Measurements from ENCODE around the gene CRKL.

CRKL gene

GRCh38 chr22:20994128-20994901 is 77.1 kb downstream of the CRKL start:
- H3K27ac Mint-ChIP-seq, result no peak overlapping the region
- H3K36me3 Mint-ChIP-seq (ENCODE audit: low read depth), result peaks cover 6% of the 10 kb centered on the region
- H3K9me3 Mint-ChIP-seq, result no peaks in the 10 kb centered on the region
- H3K27me3 Mint-ChIP-seq, result no peaks in the 10 kb centered on the region
- no peak overlapping the region for H3K4me3 Mint-ChIP-seq
- H3K4me1 Mint-ChIP-seq (ENCODE audit: low read depth), result peaks cover 4% of the 10 kb centered on the region

DNA sequence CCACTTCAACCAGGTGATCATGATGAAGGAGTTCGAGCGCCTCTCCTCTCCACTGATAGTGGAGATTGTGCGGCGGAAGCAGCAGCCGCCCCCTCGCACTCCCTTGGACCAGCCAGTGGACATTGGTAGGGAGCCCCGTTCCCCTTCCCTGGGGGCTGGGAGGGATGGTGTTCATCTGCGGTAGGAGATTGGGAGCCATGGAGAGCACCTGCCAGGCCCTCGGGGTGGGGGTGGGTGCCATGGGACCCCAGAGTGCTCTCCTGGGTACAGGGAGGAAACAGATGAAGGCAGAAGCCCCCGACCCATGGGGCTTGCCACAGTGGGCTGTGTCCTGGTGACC is 77.7 kb downstream of the CRKL start:
- Mint-ChIP-seq H3K4me3 (no peak overlapping the region), H3K27me3 (no peaks in the 10 kb centered on the region), H3K27ac (no peak overlapping the region), H3K4me1 (ENCODE audit: low read depth) (peaks cover 7% of the 10 kb centered on the region), H3K36me3 (ENCODE audit: low read depth) (peaks cover 6% of the 10 kb centered on the region), H3K9me3 (no peaks in the 10 kb centered on the region)

DNA sequence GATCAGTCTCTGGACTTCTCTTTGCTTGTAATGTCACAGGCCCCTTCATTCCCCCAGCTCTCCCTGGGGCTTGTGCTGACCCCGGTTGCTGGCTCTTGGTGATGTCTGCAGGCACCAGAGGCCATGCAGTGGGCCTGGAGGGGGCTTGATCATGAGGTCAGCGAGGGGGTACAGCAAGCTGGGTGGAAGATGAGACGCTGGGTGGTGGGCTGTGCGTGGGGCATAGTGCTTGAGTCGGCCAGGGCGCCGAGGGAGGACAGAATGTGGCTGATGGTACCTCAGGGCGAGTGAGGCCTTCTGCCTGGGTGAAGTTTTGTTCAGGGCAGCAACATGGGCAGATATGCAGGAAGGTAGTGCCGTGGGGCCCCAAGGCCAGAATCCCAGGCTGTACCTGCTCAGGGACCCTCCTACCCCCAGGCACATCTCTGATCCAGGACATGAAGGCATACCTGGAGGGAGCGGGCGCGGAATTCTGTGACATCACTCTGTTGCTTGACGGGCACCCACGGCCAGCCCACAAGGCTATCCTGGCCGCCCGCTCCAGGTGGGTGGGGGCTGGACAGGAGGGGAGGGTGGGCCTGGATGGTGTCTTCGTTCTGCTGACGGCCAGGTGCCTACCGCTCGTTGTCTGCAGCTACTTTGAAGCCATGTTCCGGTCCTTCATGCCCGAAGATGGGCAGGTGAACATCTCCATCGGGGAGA is 78.3 kb downstream of the CRKL start:
- peaks cover 1% of the 10 kb centered on the region for H3K36me3 Mint-ChIP-seq (ENCODE audit: low read depth)
- H3K4me1 Mint-ChIP-seq (ENCODE audit: low read depth), result peaks cover 11% of the 10 kb centered on the region
- no peak overlapping the region for H3K27ac Mint-ChIP-seq
- no peaks in the 10 kb centered on the region for H3K9me3 Mint-ChIP-seq
- H3K27me3 Mint-ChIP-seq, result no peaks in the 10 kb centered on the region
- no peak overlapping the region for H3K4me3 Mint-ChIP-seq

DNA sequence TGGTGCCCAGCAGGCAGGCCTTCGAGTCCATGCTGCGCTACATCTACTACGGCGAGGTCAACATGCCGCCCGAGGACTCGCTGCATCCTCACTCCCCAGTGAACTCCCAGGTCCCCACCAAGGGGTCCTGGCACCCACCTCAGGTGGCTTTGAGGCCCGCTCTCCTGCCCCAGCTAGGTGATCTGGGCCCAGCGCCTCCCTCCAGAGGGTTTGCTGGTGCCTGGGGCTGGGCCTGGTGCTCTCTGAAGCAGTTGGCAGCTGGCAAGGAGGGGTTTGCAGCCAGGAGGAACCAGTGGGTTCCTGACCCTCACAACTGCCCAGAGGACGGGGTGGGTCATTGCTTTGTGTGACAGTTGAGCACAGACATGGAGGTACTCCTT is 78.8 kb downstream of the CRKL start:
- H3K4me3 Mint-ChIP-seq, result no peak overlapping the region
- no peaks in the 10 kb centered on the region for H3K36me3 Mint-ChIP-seq (ENCODE audit: low read depth)
- H3K27ac Mint-ChIP-seq, result no peak overlapping the region
- no peaks in the 10 kb centered on the region for H3K27me3 Mint-ChIP-seq
- H3K4me1 Mint-ChIP-seq (ENCODE audit: low read depth), result peaks cover 14% of the 10 kb centered on the region
- no peaks in the 10 kb centered on the region for H3K9me3 Mint-ChIP-seq

DNA sequence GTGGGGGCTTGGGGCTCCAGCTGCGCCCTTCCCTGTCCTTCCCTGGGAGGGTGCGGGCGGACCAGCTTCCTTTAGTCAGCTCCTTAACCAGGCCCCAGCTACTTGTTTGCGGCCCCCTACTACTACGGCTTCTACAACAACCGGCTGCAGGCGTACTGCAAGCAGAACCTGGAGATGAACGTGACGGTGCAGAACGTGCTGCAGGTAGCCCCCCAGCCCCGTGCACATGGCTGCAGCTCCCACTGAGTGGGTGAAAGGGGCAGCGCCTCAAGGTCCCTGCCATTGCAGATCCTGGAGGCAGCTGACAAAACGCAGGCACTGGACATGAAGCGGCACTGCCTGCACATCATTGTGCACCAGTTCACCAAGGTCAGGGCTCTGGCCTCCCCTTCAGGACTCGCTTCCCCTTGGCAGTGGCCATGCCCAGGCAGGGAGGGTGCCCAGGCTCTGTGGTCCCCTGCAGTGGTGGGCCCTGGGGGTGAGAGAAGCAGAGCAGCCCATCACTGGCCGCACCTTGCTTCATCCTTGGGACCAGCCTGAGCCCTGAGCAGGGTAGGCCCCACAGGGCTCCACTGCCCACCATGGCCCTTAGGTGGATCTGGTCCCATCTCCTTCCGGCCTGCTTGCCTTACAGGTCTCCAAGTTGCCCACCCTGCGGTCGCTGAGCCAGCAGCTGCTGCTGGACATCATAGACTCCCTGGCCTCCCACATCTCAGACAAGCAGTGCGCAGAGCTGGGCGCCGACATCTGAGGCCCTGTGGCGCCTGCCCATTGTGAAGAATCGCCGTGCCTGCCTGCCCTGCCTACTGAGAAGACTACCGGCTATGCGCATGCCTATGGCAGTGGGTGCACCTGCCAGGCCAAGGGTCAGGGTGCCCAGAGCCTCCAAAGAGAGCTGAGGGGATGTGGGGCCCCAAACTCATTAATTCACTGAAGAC is 79.7 kb downstream of the CRKL start:
- peaks cover 21% of the 10 kb centered on the region for H3K4me1 Mint-ChIP-seq (ENCODE audit: low read depth)
- H3K36me3 Mint-ChIP-seq (ENCODE audit: low read depth), result peaks cover 4% of the 10 kb centered on the region
- H3K27ac Mint-ChIP-seq, result no peak overlapping the region
- H3K27me3 Mint-ChIP-seq, result no peaks in the 10 kb centered on the region
- H3K4me3 Mint-ChIP-seq, result no peak overlapping the region
- no peaks in the 10 kb centered on the region for H3K9me3 Mint-ChIP-seq

DNA sequence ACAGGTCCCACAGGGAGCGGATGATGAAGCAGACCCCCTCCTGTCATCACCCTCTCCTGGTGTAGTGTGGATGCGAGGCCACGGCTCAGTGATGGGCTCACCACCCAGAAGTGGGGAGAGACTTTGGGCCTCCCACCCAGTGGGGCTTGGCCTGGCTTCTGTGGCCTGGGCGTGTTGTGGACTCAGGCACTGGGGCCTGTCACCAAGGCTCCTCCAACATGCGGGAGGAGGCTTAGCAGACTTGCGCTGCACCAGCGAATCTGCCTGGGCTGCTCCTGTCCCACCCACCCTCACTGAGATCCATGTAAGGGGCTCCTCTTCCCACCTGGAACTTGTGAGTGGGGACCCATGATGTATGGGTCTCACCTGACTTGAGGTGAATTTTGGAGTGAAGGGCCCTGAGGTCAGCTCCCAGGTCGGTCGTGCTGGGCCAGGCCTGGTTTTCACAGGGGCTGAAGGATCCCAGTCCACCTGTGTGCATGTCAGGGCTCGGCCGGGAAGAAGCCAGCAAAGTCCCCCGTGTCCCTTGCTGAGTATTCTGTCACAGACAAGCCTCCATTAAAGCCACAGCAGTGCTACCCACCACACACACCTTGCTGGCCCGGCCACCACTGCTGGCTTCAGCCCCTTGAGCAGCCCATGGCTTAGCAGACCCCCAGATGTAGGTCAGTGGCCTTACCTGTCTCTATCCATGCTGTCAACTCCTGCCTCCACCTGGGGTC is 80.5 kb downstream of the CRKL start:
- no peak overlapping the region for H3K4me3 Mint-ChIP-seq
- H3K36me3 Mint-ChIP-seq (ENCODE audit: low read depth), result peaks cover 4% of the 10 kb centered on the region
- peaks cover 21% of the 10 kb centered on the region for H3K4me1 Mint-ChIP-seq (ENCODE audit: low read depth)
- H3K27me3 Mint-ChIP-seq, result no peaks in the 10 kb centered on the region
- H3K9me3 Mint-ChIP-seq, result no peaks in the 10 kb centered on the region
- H3K27ac Mint-ChIP-seq, result no peak overlapping the region

DNA sequence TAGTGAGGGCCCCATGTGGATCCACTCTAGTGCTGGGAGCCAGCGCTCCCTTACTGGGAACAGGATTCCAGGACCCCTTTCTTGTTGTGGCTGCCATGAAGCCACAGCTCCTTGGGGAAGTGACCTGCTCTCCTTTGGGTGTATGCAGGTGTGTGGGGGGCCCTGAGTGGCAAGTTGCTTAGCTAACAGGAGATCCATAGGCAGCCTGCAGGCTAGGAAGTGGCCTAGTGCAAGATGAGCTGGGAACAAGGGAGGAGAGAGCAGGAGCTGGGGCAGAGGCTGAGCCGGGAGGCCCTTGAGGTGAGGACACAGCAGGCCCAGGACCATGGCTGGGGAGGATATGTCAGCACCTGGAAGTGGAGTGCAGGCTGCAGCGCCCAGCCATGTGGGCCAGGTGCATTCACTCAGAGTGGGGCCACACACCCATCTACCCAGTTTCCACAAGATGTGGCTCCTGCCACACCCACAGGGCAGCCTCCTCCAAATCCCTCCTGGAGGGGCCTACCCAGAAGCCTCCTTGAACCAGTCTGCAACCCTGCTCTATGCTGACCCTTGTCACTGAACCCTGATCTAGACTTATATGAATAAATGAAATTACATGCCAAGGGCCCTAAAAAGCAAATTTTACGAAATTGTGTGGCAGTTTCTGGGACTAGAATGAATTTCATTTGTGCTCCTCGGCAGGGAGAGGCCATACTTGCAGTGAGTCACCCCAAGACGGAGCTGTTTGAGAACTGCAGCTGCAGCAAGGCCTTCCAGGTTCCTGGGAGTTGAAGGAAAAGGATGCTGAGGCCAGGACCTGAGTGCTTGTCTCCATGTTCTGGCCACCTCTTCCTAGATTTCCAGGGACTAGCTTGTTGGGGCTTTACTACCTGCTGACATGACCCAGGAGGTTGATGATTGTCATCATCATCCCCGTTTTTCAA is 81.5 kb downstream of the CRKL start:
- Mint-ChIP-seq H3K9me3 (no peaks in the 10 kb centered on the region), H3K4me1 (ENCODE audit: low read depth) (peaks cover 31% of the 10 kb centered on the region), H3K27me3 (no peaks in the 10 kb centered on the region), H3K36me3 (ENCODE audit: low read depth) (peaks cover 4% of the 10 kb centered on the region), H3K4me3 (no peak overlapping the region), H3K27ac (peak overlapping the region; percentile 76)

DNA sequence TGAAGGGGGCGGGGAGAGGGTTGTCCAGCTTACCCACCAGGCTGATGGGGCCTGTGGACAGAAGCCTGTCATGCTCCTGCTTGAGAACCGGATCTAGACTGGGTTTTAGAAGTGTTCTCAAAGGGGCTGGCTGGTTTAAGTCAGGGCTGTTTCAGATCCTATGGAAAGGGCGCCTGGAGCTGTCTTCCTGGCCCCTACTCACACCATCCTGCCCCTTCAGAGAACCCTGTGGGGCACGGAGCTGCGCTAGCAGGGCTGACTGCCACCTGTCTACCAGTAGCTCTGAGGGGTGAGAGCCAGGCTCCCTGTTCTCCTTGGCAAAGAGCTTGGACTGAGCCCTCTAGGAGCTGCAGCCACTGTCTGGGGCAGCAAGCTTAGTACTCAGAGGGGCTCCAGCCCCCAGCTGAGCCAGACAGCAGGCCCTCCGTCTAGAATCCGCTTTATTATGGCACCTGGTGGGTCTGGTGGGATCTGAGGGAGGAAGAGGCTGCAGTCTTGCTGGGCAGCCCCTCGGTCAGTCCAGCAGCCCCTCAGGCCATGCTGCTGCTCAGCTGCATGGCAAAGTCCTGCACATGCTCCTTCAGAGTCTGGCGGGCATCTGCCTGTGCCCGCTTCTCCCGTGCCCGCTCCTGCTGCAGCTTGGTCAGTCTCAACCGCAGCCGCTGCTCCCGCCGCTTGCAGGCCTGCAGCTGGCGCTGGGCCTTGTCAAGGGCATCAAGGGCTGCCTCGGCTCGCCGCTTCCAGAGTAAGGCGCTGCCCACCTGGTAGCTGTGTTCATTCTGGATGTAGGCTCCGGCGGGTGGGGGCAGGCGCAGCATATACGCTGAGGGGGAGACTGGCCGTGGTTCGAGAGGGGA is 82.4 kb downstream of the CRKL start:
- Mint-ChIP-seq H3K4me1 (ENCODE audit: low read depth) (peaks cover 34% of the 10 kb centered on the region), H3K36me3 (ENCODE audit: low read depth) (peaks cover 4% of the 10 kb centered on the region), H3K27me3 (no peaks in the 10 kb centered on the region), H3K9me3 (no peaks in the 10 kb centered on the region), H3K27ac (peak overlapping the region; percentile 31), H3K4me3 (peak overlapping the region; percentile 96)

DNA sequence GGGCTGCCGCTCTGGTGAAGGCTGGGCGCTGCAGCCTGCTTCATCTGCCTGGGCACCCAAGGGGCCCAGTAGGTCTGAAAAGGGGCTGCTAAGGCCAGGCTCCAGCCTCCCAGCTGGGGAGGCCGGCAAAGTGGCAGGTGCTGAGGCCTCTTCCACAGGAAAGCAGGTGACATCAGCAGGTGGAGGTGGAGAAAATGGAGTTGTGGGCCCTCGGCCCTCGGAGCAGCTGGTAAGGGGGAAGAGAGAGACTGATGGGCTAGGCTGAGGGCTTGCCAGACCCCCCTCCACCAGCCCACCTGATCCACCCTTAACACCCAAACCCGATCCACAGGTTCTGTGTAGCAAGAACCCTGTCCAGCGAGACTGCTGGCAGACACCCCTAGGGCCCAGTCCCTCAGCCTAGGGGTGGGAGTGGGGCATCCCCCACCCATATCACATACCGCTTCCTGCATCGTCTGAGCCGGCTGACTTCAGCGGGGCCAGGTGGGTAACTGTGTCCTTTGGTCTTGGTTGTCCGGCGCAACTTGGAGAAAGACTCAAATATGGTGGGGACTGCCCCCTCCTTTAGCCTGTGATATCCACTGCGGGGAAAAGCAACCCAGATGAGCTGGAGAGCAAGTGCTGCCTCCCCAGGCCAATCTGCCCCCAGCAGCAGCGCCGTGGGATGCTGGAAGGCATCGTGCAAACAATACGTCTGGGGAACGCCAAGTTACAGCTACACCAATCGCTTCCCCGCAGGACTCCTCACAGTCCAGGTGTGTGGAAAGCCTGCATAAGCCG is 83.2 kb downstream of the CRKL start:
- Mint-ChIP-seq H3K4me3 (peak overlapping the region; percentile 96), H3K27me3 (no peaks in the 10 kb centered on the region), H3K27ac (peak overlapping the region; percentile 99), H3K9me3 (no peaks in the 10 kb centered on the region), H3K4me1 (ENCODE audit: low read depth) (peaks cover 34% of the 10 kb centered on the region), H3K36me3 (ENCODE audit: low read depth) (peaks cover 4% of the 10 kb centered on the region)

- Mint-ChIP-seq H3K9me3 (no peaks in the 10 kb centered on the region), H3K4me1 (ENCODE audit: low read depth) (peaks cover 34% of the 10 kb centered on the region), H3K27me3 (no peaks in the 10 kb centered on the region), H3K27ac (peak overlapping the region; percentile 99), H3K4me3 (peak overlapping the region; percentile 96), H3K36me3 (ENCODE audit: low read depth) (peaks cover 4% of the 10 kb centered on the region)
Measured at GRCh38 chr22:21000987-21001600, 83.9 kb downstream of the CRKL start.

DNA sequence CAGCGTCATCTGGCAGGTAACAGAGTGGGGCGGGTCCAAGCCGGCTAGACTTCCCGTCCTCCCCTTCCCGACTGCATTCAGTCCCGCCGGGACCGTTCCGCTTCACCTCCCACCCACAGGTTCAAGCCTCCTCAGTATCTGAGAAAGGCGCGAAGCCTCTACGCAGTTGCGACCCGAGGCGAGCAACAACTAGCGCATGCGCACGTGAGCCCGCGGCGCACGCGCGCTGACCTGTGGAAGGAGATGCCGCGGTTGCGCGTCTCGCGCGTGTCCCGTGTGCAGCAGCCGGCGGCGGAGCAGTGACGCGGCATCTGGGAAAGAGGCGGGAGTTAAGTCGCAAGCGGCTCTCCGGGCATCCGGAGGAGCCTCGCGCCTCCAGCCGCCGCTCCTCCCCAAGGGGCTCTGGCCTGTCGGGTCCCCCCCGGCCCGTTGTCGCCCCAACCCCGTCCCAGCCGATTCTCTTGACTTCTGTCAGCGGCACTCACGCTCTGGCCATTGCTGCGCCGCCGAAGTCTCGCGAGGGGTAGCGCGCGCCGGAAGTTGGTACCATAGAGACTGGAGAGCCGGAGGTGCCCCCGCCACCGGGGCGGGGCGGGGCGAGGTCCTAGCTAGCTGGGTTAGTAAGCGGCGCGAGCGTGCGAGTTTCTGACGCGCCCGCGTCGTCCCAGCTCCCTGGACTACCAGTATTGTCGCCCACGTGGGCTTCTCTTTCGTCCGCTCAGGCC is 84.6 kb downstream of the CRKL start, which contains the start of gene THAP7:
Gene THAP7 (minus strand): TSS at position 518 of the 725 bp plus-strand sequence. CDS start 207 bp downstream, at position 311.
- Mint-ChIP-seq H3K4me1 (ENCODE audit: low read depth) (peaks cover 34% of the 10 kb centered on the region), H3K4me3 (peak within 1 kb of the TSS; percentile 96), H3K36me3 (ENCODE audit: low read depth) (peaks cover 4% of the 10 kb centered on the region), H3K9me3 (no peaks in the 10 kb centered on the region), H3K27me3 (no peaks in the 10 kb centered on the region), H3K27ac (peak within 1 kb of the TSS; percentile 99)

Measured in stimulated activated naive CD8-positive, alpha-beta T cell treated with anti-CD3 and anti-CD28 coated beads, Interleukin-15, Interleukin-2, amounts not matched to agents 100 ng/mL and 50 ng/mL, for 24 hours (primary cell).